ENCODE data around the gene EME1. TPM values are rescaled to one million over a fixed set of nuclear protein-coding genes. Genes with fewer than 3 reads are reported as not detected.
A peak's percentile ranks its signal among the peaks of the same experiment; 100 is the strongest.

EME1 gene
- total and polyA plus RNA-seq, 2 experiments from 2014 or later = 14.4 to 15.9 TPM

DNA sequence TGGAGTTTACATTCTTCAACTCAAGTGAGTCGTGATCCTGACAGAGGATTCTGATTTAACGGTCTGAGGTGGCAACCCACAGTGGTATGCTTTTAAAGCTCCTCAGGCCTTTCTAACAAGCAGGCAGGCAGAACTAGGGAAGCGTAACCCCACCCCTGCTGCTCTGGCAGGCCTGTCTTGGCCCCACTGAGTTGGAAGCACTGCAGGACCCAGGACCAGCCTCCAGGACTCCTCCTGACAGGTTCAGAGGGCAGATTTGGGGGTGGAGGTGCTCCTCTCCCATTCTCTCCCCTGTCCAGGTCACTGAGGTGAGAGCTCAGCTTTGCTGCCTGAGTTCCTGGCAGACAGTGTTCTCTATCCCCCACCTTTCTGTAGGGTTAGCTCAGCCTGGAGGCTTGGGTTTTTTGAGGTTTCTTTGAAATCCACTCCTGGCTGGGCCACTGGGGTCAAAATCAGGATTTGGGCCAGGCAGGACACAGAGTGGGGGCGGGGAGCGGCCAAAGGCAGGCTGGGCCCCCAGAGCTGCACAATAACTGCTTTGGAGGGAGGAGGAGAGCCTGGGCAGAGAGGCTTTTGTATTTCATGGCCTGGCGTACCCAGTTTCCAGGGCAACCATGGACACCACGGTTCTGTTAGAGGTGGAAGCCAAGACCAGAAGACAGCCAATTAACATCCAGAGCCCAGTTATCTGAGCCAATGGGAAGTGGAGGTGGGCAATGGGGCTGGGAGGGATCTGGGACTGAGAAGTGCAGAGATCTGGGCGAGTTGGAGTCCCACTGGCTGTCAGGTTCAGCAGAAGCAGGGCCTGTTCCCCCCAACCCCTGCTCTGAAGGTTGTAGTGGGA lies 9.6 kb upstream of the EME1 start:
- 0 out of 2 replicates have a peak, but pooled peaks cover 4% of the 10 kb centered on the region for H3K36me3 ChIP-seq (ENCODE audit: insufficient read depth)
- Mint-ChIP-seq H3K9me3 (no peaks in the 10 kb centered on the region; the same call in 2 of the 3 replicates), H3K27me3 (ENCODE audit: insufficient read depth, low read depth, poor library complexity) (peaks cover 12% of the 10 kb centered on the region), H3K4me1 (peaks cover 35% of the 10 kb centered on the region), H3K4me3 (peak overlapping the region; percentile 52), H3K27ac (no peak overlapping the region), H3K36me3 (ENCODE audit: low read depth) (peaks cover 25% of the 10 kb centered on the region)
- H3K79me2 ChIP-seq (replicated peaks; ENCODE audit: insufficient read depth) = no peaks in the 10 kb centered on the region
- no peaks in the 10 kb centered on the region for H3K27me3 ChIP-seq (ENCODE audit: insufficient read depth)
- ATAC-seq = peak; percentile 93
- H4K20me1 ChIP-seq (replicated peaks; ENCODE audit: insufficient read depth) = peaks cover 2% of the 10 kb centered on the region
- H2AFZ ChIP-seq = no peak overlapping the region
- peak overlapping the region; percentile 73 for H3K4me2 ChIP-seq
- H3K4me1 ChIP-seq (ENCODE audit: insufficient read depth) = peaks cover 19% of the 10 kb centered on the region
- no peak overlapping the region for H3K27ac ChIP-seq (ENCODE audit: low read depth)
- H3F3A ChIP-seq (replicated peaks; ENCODE audit: low read depth) = no peaks in the 10 kb centered on the region
- peak; percentile 97 for DNase-seq (ENCODE audit: low spot score)
- TF ChIP-seq EZH2 (IDR thresholded peaks at IDR 0.05; ENCODE audit: low read depth, unreplicated experiment) (no peak), ZNF331 (CRISPR knock-in tag; IDR thresholded peaks at IDR 0.05; ENCODE audit: low read depth) (no peak), CREB1 (CRISPR knock-in tag; IDR thresholded peaks at IDR 0.05; ENCODE audit: low read depth) (no peak), POLR2AphosphoS5 (IDR thresholded peaks at IDR 0.05; ENCODE audit: low read depth) (no peak), STAT1 (IDR thresholded peaks at IDR 0.05; ENCODE audit: unreplicated experiment) (no peak), ZNF114 (CRISPR knock-in tag; IDR thresholded peaks at IDR 0.05) (no peak), EZH2phosphoT487 (IDR thresholded peaks at IDR 0.05; ENCODE audit: unreplicated experiment) (no peak), JUNB (IDR thresholded peaks at IDR 0.05; ENCODE audit: unreplicated experiment) (no peak), NANOG (IDR thresholded peaks at IDR 0.05; ENCODE audit: borderline replicate concordance) (no peak)
- TF ChIP-seq, protein P1, sequence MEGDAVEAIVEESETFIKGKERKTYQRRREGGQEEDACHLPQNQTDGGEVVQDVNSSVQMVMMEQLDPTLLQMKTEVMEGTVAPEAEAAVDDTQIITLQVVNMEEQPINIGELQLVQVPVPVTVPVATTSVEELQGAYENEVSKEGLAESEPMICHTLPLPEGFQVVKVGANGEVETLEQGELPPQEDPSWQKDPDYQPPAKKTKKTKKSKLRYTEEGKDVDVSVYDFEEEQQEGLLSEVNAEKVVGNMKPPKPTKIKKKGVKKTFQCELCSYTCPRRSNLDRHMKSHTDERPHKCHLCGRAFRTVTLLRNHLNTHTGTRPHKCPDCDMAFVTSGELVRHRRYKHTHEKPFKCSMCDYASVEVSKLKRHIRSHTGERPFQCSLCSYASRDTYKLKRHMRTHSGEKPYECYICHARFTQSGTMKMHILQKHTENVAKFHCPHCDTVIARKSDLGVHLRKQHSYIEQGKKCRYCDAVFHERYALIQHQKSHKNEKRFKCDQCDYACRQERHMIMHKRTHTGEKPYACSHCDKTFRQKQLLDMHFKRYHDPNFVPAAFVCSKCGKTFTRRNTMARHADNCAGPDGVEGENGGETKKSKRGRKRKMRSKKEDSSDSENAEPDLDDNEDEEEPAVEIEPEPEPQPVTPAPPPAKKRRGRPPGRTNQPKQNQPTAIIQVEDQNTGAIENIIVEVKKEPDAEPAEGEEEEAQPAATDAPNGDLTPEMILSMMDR (conservative IDR thresholded peaks at IDR 0.05; ENCODE audit: low read depth in 2 of 2) = no peak
- TF ChIP-seq, protein P2, sequence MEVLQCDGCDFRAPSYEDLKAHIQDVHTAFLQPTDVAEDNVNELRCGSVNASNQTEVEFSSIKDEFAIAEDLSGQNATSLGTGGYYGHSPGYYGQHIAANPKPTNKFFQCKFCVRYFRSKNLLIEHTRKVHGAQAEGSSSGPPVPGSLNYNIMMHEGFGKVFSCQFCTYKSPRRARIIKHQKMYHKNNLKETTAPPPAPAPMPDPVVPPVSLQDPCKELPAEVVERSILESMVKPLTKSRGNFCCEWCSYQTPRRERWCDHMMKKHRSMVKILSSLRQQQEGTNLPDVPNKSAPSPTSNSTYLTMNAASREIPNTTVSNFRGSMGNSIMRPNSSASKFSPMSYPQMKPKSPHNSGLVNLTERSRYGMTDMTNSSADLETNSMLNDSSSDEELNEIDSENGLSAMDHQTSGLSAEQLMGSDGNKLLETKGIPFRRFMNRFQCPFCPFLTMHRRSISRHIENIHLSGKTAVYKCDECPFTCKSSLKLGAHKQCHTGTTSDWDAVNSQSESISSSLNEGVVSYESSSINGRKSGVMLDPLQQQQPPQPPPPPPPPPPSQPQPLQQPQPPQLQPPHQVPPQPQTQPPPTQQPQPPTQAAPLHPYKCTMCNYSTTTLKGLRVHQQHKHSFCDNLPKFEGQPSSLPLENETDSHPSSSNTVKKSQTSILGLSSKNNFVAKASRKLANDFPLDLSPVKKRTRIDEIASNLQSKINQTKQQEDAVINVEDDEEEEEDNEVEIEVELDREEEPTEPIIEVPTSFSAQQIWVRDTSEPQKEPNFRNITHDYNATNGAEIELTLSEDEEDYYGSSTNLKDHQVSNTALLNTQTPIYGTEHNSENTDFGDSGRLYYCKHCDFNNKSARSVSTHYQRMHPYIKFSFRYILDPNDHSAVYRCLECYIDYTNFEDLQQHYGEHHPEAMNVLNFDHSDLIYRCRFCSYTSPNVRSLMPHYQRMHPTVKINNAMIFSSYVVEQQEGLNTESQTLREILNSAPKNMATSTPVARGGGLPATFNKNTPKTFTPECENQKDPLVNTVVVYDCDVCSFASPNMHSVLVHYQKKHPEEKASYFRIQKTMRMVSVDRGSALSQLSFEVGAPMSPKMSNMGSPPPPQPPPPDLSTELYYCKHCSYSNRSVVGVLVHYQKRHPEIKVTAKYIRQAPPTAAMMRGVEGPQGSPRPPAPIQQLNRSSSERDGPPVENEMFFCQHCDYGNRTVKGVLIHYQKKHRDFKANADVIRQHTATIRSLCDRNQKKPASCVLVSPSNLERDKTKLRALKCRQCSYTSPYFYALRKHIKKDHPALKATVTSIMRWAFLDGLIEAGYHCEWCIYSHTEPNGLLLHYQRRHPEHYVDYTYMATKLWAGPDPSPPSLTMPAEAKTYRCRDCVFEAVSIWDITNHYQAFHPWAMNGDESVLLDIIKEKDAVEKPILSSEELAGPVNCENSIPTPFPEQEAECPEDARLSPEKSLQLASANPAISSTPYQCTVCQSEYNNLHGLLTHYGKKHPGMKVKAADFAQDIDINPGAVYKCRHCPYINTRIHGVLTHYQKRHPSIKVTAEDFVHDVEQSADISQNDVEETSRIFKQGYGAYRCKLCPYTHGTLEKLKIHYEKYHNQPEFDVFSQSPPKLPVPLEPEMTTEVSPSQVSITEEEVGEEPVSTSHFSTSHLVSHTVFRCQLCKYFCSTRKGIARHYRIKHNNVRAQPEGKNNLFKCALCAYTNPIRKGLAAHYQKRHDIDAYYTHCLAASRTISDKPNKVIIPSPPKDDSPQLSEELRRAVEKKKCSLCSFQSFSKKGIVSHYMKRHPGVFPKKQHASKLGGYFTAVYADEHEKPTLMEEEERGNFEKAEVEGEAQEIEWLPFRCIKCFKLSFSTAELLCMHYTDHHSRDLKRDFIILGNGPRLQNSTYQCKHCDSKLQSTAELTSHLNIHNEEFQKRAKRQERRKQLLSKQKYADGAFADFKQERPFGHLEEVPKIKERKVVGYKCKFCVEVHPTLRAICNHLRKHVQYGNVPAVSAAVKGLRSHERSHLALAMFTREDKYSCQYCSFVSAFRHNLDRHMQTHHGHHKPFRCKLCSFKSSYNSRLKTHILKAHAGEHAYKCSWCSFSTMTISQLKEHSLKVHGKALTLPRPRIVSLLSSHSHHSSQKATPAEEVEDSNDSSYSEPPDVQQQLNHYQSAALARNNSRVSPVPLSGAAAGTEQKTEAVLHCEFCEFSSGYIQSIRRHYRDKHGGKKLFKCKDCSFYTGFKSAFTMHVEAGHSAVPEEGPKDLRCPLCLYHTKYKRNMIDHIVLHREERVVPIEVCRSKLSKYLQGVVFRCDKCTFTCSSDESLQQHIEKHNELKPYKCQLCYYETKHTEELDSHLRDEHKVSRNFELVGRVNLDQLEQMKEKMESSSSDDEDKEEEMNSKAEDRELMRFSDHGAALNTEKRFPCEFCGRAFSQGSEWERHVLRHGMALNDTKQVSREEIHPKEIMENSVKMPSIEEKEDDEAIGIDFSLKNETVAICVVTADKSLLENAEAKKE (CRISPR knock-in tag; IDR thresholded peaks at IDR 0.05) = no peak
- TF ChIP-seq, protein P3, sequence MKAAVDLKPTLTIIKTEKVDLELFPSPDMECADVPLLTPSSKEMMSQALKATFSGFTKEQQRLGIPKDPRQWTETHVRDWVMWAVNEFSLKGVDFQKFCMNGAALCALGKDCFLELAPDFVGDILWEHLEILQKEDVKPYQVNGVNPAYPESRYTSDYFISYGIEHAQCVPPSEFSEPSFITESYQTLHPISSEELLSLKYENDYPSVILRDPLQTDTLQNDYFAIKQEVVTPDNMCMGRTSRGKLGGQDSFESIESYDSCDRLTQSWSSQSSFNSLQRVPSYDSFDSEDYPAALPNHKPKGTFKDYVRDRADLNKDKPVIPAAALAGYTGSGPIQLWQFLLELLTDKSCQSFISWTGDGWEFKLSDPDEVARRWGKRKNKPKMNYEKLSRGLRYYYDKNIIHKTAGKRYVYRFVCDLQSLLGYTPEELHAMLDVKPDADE (IDR thresholded peaks at IDR 0.05) = no peak
- TF ChIP-seq, protein P4, sequence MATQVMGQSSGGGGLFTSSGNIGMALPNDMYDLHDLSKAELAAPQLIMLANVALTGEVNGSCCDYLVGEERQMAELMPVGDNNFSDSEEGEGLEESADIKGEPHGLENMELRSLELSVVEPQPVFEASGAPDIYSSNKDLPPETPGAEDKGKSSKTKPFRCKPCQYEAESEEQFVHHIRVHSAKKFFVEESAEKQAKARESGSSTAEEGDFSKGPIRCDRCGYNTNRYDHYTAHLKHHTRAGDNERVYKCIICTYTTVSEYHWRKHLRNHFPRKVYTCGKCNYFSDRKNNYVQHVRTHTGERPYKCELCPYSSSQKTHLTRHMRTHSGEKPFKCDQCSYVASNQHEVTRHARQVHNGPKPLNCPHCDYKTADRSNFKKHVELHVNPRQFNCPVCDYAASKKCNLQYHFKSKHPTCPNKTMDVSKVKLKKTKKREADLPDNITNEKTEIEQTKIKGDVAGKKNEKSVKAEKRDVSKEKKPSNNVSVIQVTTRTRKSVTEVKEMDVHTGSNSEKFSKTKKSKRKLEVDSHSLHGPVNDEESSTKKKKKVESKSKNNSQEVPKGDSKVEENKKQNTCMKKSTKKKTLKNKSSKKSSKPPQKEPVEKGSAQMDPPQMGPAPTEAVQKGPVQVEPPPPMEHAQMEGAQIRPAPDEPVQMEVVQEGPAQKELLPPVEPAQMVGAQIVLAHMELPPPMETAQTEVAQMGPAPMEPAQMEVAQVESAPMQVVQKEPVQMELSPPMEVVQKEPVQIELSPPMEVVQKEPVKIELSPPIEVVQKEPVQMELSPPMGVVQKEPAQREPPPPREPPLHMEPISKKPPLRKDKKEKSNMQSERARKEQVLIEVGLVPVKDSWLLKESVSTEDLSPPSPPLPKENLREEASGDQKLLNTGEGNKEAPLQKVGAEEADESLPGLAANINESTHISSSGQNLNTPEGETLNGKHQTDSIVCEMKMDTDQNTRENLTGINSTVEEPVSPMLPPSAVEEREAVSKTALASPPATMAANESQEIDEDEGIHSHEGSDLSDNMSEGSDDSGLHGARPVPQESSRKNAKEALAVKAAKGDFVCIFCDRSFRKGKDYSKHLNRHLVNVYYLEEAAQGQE (IDR thresholded peaks at IDR 0.05; ENCODE audit: unreplicated experiment) = no peak
- peak overlapping the region; percentile 31; the same call in 1 of the 2 replicates for H3K4me3 ChIP-seq
- no peaks in the 10 kb centered on the region for H3K9me2 ChIP-seq (ENCODE audit: insufficient read depth)
